WTC11 (cell line): ENCODE measurements around the gene SNAP29.

Source experiments
- ELF4 ChIP-seq: sonication (generic); formaldehyde crosslinking; IDR thresholded peaks from 2 replicates; pipeline ENCODE4 v1.8.1; 2022; ENCODE audit warnings: low read depth, mild to moderate bottlenecking, moderate library complexity, missing genetic modification reagents
- USF2 ChIP-seq: sonication (generic); formaldehyde crosslinking; IDR thresholded peaks from 2 replicates; pipeline ENCODE4 v1.8.1; 2023; ENCODE audit warnings: mild to moderate bottlenecking, missing genetic modification reagents, moderate library complexity

GRCh38 chr22:20927940-20928572 is 69.2 kb downstream of the SNAP29 start:
- no peak for TF ChIP-seq ELF4
- TF ChIP-seq USF2 = no peak
